Esophagus muscularis mucosa (tissue), 4 donors: ENCODE results near the gene KCNH3. TPM values are rescaled to one million over a fixed set of nuclear protein-coding genes. Genes with fewer than 3 reads are reported as not detected.

ENCODE experiments used
- small RNA-seq, 3 donors: library from RNA; depleted of rRNA; stranded (forward); fragments of <200 nt; gene quantifications; one replicate each; pipeline ENCODE3, GENCODE V24; 2016
- total RNA-seq, 4 donors: library from RNA; depleted of rRNA; stranded (reverse); fragments of >200 nt; gene quantifications; one replicate each; pipeline versions ENCODE4 v1.1.0 to v1.2.1, GENCODE V29; 2016

Gene KCNH3
- total RNA-seq, 4 donors from 2014 or later = 0.34 to 0.66 (median 0.65) TPM; not detected in 1

Small RNA genes lying within 50 kb of the gene (small RNA-seq; reads per million reads assigned to genes)
- gene POLR2KP1 = 0 reads per million in 3 donors
- 0 reads per million in 3 donors for gene RNU6-834P

Other genes starting within 250 kb of the KCNH3 start
- 10 to 100 TPM in 3 of 4 donors, 1 to 10 TPM in 1; 9.9 to 24.5 (median 10.4) TPM for gene PRPH, start 243.9 kb upstream of the KCNH3 start, total RNA-seq
- under 1 TPM in 2 of 4 donors, not detected in 2; 0.26 to 0.80 TPM for gene TROAP, start 215.8 kb upstream of the KCNH3 start, total RNA-seq
- gene C1QL4, start 201.8 kb upstream of the KCNH3 start, total RNA-seq = not detected
- gene DNAJC22, start 192.1 kb upstream of the KCNH3 start, total RNA-seq = under 1 TPM in 3 of 4 donors, not detected in 1; 0.17 to 0.34 (median 0.26) TPM
- gene SPATS2, start 171.6 kb upstream of the KCNH3 start, total RNA-seq = 10 to 100 TPM in 3 of 4 donors, 1 to 10 TPM in 1; 9.5 to 16.6 (median 11.5) TPM
- gene MCRS1, start 29.1 kb downstream of the KCNH3 start, total RNA-seq = 10 to 100 TPM; 43.7 to 71.9 (median 56.4) TPM
- gene FAM186B, start 66.6 kb downstream of the KCNH3 start, total RNA-seq = under 1 TPM; under 0.01 to 0.46 (median 0.21) TPM
- 10 to 100 TPM in 3 of 4 donors, 1 to 10 TPM in 1; 9.6 to 19.0 (median 13.9) TPM for gene PRPF40B, start 84.5 kb downstream of the KCNH3 start, total RNA-seq
- 10 to 100 TPM in 3 of 4 donors, 1 to 10 TPM in 1; 9.6 to 14.6 (median 12.8) TPM for gene FMNL3, start 168.4 kb downstream of the KCNH3 start, total RNA-seq
- gene TMBIM6, start 202.5 kb downstream of the KCNH3 start, total RNA-seq = 100 to 1,000 TPM; 228 to 395 (median 322) TPM